K562 (cell line): ENCODE results near the gene ADORA2A. TPM values are rescaled to one million over a fixed set of nuclear protein-coding genes. Genes with fewer than 3 reads are reported as not detected.

Experiments
- ATAC-seq: fragments of 200-7000 bp; cut with Tn5 transposase; 3 replicates; pipeline ENCODE4 v1.9.1; 2020; ENCODE audit warnings: moderate library complexity
- BruUV-seq: library from RNA; stranded (reverse); fragments of 400-500 nt; replicated peaks from 2 replicates; lab custom pipeline; 2021; lab: Mats Ljungman, UMichigan
- CTCF ChIA-PET: fragments of 300-600 bp; formaldehyde crosslinking; extraction: SDS; loops from one replicate; lab custom pipeline; 2021; ENCODE audit warnings: low intra/inter-chr PET ratio; lab: Yijun Ruan, JAX
- POLR2A ChIA-PET: fragments of 300-600, 350-650 bp; sonication (Branson Sonifier 250); formaldehyde crosslinking; extraction: SDS; loops from one replicate; lab custom pipeline; 2021; ENCODE audit warnings: antibody characterized with exemption, inconsistent platforms; lab: Yijun Ruan, JAX
- DNase-seq, 4 experiments: peaks; one replicate each; pipeline versions ENCODE4 v3.0.0 to v3.0.0-alpha.2; 2011 to 2018; ENCODE audit warnings: low spot score in 3 of 4, mixed read lengths in 3 of 4; ENCODE audit errors: extremely low read depth in 1 of 4
- FAIRE-seq: peaks from 2 replicates; lab custom pipeline; 2011; peaks lifted over from hg19 to GRCh38; lab: Jason Lieb, UNC
- H2AFZ ChIP-seq: 2 replicates; pipeline ENCODE4 v1.6.0; 2011; ENCODE audit warnings: low read depth, low read length, control low read depth, inconsistent platforms
- H3K27ac ChIP-seq: fragments of 200-600 bp; 3 replicates; pipeline ENCODE4 v1.8.0; 2011; ENCODE audit warnings: low read depth, mild to moderate bottlenecking, control low read depth, inconsistent platforms, low read length, moderate library complexity, mixed read lengths; ENCODE audit errors: extremely low read depth
- H3K27me3 ChIP-seq, 2 experiments: fragments of 300-600 bp in 1 of 2; 2 replicates in 1 of 2; 3 replicates in 1 of 2; pipeline versions ENCODE4 v1.6.0 to v1.8.0; 2011; ENCODE audit warnings: inconsistent platforms in 2 of 2, low read length in 2 of 2, mild to moderate bottlenecking in 1 of 2, mixed read lengths in 1 of 2, moderate library complexity in 1 of 2; ENCODE audit not compliant: control insufficient read depth in 2 of 2, insufficient read depth in 2 of 2
- H3K36me3 ChIP-seq: fragments of 300-600 bp; 3 replicates; pipeline ENCODE4 v1.8.0; 2011; ENCODE audit warnings: mild to moderate bottlenecking, low read length, inconsistent platforms; ENCODE audit not compliant: control insufficient read depth, insufficient read depth
- H3K4me1 ChIP-seq, 2 experiments: fragments of 200-600 bp in 1 of 2; replicated peaks in 1 of 2; 2 replicates in 1 of 2; 3 replicates in 1 of 2; pipeline versions ENCODE4 v1.5.1 to v1.8.0; 2011; ENCODE audit warnings: inconsistent platforms in 2 of 2, low read length in 2 of 2, mild to moderate bottlenecking in 1 of 2, mixed read lengths in 1 of 2, moderate library complexity in 1 of 2; ENCODE audit not compliant: control insufficient read depth in 2 of 2, insufficient read depth in 2 of 2
- H3K4me2 ChIP-seq: 2 replicates; pipeline ENCODE4 v1.6.1; 2011; ENCODE audit warnings: low read length, control low read depth, inconsistent platforms, mixed read lengths; ENCODE audit not compliant: insufficient read depth
- H3K4me3 ChIP-seq: fragments of 200-600 bp; sonication (generic), shearing (Covaris generic); 2 replicates; pipeline ENCODE4 v1.5.1; 2016; ENCODE audit warnings: control low read depth, inconsistent platforms
- H3K79me2 ChIP-seq: fragments of 200-600 bp; 3 replicates; pipeline ENCODE4 v1.8.0; 2011; ENCODE audit warnings: low read length, inconsistent platforms; ENCODE audit not compliant: control insufficient read depth, insufficient read depth
- H3K9ac ChIP-seq, 2 experiments: 2 replicates each; pipeline versions ENCODE4 v1.6.0 to v1.6.1; 2011; ENCODE audit warnings: low read depth in 2 of 2, low read length in 2 of 2, control low read depth in 1 of 2, inconsistent platforms in 1 of 2, mild to moderate bottlenecking in 1 of 2, mixed read lengths in 1 of 2; ENCODE audit not compliant: insufficient read depth in 1 of 2
- H3K9me1 ChIP-seq: one replicate; pipeline ENCODE4 v1.6.0; 2011; ENCODE audit warnings: inconsistent platforms, mild to moderate bottlenecking, low read length, moderate library complexity; ENCODE audit not compliant: control insufficient read depth, insufficient read depth
- H3K9me3 ChIP-seq: replicated peaks from 2 replicates; pipeline ENCODE4 v1.5.1; 2011; ENCODE audit warnings: low read depth, low read length, inconsistent platforms; ENCODE audit not compliant: control insufficient read depth, insufficient read depth
- H4K20me1 ChIP-seq: replicated peaks from 2 replicates; pipeline ENCODE4 v1.6.1; 2011; ENCODE audit warnings: low read length, inconsistent platforms, mixed read lengths; ENCODE audit not compliant: control insufficient read depth, insufficient read depth
- HNRNPL ChIP-seq: fragments of 200-400 bp; formaldehyde crosslinking; IDR thresholded peaks from 2 replicates; pipeline ENCODE4 v1.6.1; 2017; ENCODE audit warnings: low read depth, mild to moderate bottlenecking, low read length
- MTA1 ChIP-seq: fragments of 450-650 bp; IDR thresholded peaks from 2 replicates; pipeline ENCODE4 v1.6.1; 2017; ENCODE audit warnings: borderline replicate concordance
- NFRKB ChIP-seq: fragments of 450-650 bp; IDR thresholded peaks from 2 replicates; pipeline ENCODE4 v1.6.1; 2016; ENCODE audit warnings: low read depth
- RBM25 ChIP-seq: fragments of 200-400 bp; formaldehyde crosslinking; IDR thresholded peaks from 2 replicates; pipeline ENCODE4 v1.6.1; 2018; ENCODE audit warnings: low read length, low read depth, moderate library complexity; ENCODE audit not compliant: severe bottlenecking
- ZKSCAN1 ChIP-seq: fragments of 150-350 bp; IDR thresholded peaks from 2 replicates; pipeline ENCODE4 v1.6.1; 2016; ENCODE audit warnings: low read depth, low read length
- ZNF12 ChIP-seq: sonication (generic); formaldehyde crosslinking; IDR thresholded peaks from 2 replicates; pipeline ENCODE4 v1.4.0; 2020; ENCODE audit warnings: mild to moderate bottlenecking, missing genetic modification reagents
- WGBS: fragments of 100-300 bp; shearing (Covaris generic); methylation state at CpG from one replicate; pipeline ENCODE4 v1.1.6; 2016; ENCODE audit warnings: low coverage, mixed read lengths; ENCODE audit not compliant: insufficient coverage; ENCODE audit errors: missing lambda C conversion rate; 5-methylcytosine and 5-hydroxymethylcytosine counted together
- in situ Hi-C: fragments of 300-500 bp; cut with MboI; formaldehyde crosslinking; loops from 4 replicates; pipeline ENCODE4 v1.15.0; 2018; ENCODE audit warnings: inconsistent platforms, mixed read lengths
- intact Hi-C: fragments of 100-400 bp; cut with micrococcal nuclease; formaldehyde crosslinking; loops from 2 replicates; pipeline ENCODE4 v1.14.2; 2022
- polyA plus RNA-seq, 8 experiments: library from polyadenylated mRNA; depleted of rRNA in 4 of 8; stranded (reverse) in 5 of 8; unstranded in 3 of 8; fragments of >200 nt; fragmentation: Nextera tagmentation in 2 of 8; fragmentation: Illumina TruSeq in 1 of 8; extraction: Ambion mirVana in 2 of 8; extraction: Trizol in 1 of 8; gene quantifications; 2 replicates each; pipeline versions ENCODE4 v1.2.1 to v1.2.3, GENCODE V29; 2011 to 2014; ENCODE audit warnings: inconsistent platforms in 1 of 8, missing spikeins in 1 of 8
- total RNA-seq, 7 experiments: library from RNA; depleted of rRNA in 6 of 7; stranded (reverse); fragments of >200 nt in 6 of 7; fragmentation: Illumina TruSeq in 2 of 7; extraction: Trizol in 2 of 7; gene quantifications; 2 replicates each; pipeline versions ENCODE4 v1.2.1 to v1.2.3, GENCODE V29; 2011 to 2021; ENCODE audit warnings: low replicate concordance in 1 of 7

The ADORA2A gene
- total and polyA plus RNA-seq, 9 of the 15 experiments (the other 6 are each of a cell fraction or from before 2014, with no cell fraction given), result 0.15 to 2.1 (median 0.66) TPM; not detected in 2

GRCh38 chr22:24416095-24416494 is 11.3 kb upstream of the ADORA2A start:
- ChIA-PET POLR2A (interaction anchor here (0.6 to 1.0 kb wide), 2 partner anchors 95 to 111 kb away, joined by 3 read pairs; no protein-coding TSS in a partner anchor), CTCF (no interaction called here)
- intact Hi-C loops (no loop called here), in situ Hi-C loops (loop anchor here (5.0 to 10.0 kb wide), 2 partner anchors 96 to 359 kb away; partner anchors contain the start of gene PIWIL3)
- peaks cover 23% of the 10 kb centered on the region; the same call in 1 of the 3 replicates for H3K36me3 ChIP-seq
- no peak overlapping the region for H3K9ac ChIP-seq
- BruUV-seq, result TSS peak; percentile 28
- FAIRE-seq (no peak), ATAC-seq (no peak), DNase-seq (no peak)
- 100% methylated on average over 7 of the region's 8 CpGs for WGBS
- H3K4me2 ChIP-seq, result no peak overlapping the region
- no peak overlapping the region for H3K27ac ChIP-seq
- no peaks in the 10 kb centered on the region for H4K20me1 ChIP-seq
- no peaks in the 10 kb centered on the region for H3K79me2 ChIP-seq
- peaks cover 0 to 7% of the 10 kb centered on the region in 2 experiments; a peak in 2 of 5 replicates for H3K4me1 ChIP-seq
- TF ChIP-seq ZKSCAN1 (no peak), ZNF12 (CRISPR knock-in tag) (no peak), MTA1 (no peak), NFRKB (no peak), HNRNPL (no peak)
- H3K9me1 ChIP-seq, result no peaks in the 10 kb centered on the region
- no peaks in the 10 kb centered on the region for H3K9me3 ChIP-seq
- H3K4me3 ChIP-seq, result no peak overlapping the region
- no peak overlapping the region for H2AFZ ChIP-seq
- H3K27me3 ChIP-seq, result no peaks in the 10 kb centered on the region

- H3K36me3 ChIP-seq, result peaks cover 23% of the 10 kb centered on the region; the same call in 1 of the 3 replicates
- no peak overlapping the region for H3K27ac ChIP-seq
- in situ Hi-C loops, result loop anchor here (5.0 to 10.0 kb wide), 2 partner anchors 96 to 358 kb away; partner anchors contain the start of gene PIWIL3
- no peak overlapping the region for H3K4me2 ChIP-seq
- no peaks in the 10 kb centered on the region for H3K9me3 ChIP-seq
- 46% methylated on average over 3 of the region's 6 CpGs for WGBS
- H3K79me2 ChIP-seq, result no peaks in the 10 kb centered on the region
- no peak overlapping the region for H2AFZ ChIP-seq
- DNase-seq (no peak), FAIRE-seq (no peak), ATAC-seq (no peak)
- no peak for TF ChIP-seq RBM25
- no peak overlapping the region for H3K9ac ChIP-seq
- H3K9me1 ChIP-seq, result no peaks in the 10 kb centered on the region
- H3K4me1 ChIP-seq, result peaks cover 0 to 7% of the 10 kb centered on the region in 2 experiments; a peak in 2 of 5 replicates
- no peak overlapping the region for H3K4me3 ChIP-seq
- CTCF ChIA-PET, result no interaction called here
- intact Hi-C loops, result no loop called here
- no peaks in the 10 kb centered on the region for H3K27me3 ChIP-seq
- POLR2A ChIA-PET, result interaction anchor here (0.6 kb wide), 1 partner anchor 112 kb away, joined by 3 read pairs; no protein-coding TSS in a partner anchor
- BruUV-seq, result no TSS peak
- H4K20me1 ChIP-seq, result peaks cover 3% of the 10 kb centered on the region; the same call in 1 of the 2 replicates
Observed at GRCh38 chr22:24416611-24417010, 10.8 kb upstream of the ADORA2A start.
